Pons (tissue), 1 donor: ENCODE results near the gene FSTL3.
A peak's percentile ranks its signal among the peaks of the same experiment; 100 is the strongest.
"Not testable (repeated sequence)": the region's sequence is repeated elsewhere in the genome, so short reads cannot be mapped to it uniquely, and the experiment has no call there.

Experiments used
- DNase-seq: peaks from one replicate; pipeline ENCODE4 v3.0.0-alpha.2; 2016; ENCODE audit warnings: low spot score

Gene FSTL3

DNA sequence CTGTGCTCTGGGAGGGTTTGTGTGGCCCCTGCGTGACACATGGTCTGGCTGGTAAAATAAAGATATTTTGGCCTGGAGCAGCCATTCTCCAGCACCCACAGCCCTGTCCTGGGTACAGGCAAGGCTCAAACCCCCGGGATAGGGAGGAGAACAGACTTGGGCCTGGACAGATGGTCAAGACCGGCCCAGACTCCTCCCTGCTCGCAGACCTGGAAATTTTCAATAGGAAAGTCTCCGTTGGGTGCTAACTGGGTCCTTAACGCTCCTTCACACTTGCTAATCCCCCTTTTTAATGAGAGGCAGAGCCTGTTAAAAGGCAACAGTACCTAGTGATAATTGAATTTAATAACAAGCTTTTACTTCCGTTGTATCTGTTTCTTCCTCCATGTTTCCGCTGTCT lies 35.1 kb downstream of the FSTL3 start:
- no peak for DNase-seq

- DNase-seq: no peak
Observed at GRCh38 chr19:715347-715746, 39.2 kb downstream of the FSTL3 start.

- DNase-seq: no peak
Observed at GRCh38 chr19:718251-718951, 42.2 kb downstream of the FSTL3 start.

- no peak for DNase-seq
Observed at GRCh38 chr19:718991-719512, 42.9 kb downstream of the FSTL3 start.

GRCh38 chr19:719636-720344 lies 43.6 kb downstream of the FSTL3 start:
- DNase-seq: no peak

DNA sequence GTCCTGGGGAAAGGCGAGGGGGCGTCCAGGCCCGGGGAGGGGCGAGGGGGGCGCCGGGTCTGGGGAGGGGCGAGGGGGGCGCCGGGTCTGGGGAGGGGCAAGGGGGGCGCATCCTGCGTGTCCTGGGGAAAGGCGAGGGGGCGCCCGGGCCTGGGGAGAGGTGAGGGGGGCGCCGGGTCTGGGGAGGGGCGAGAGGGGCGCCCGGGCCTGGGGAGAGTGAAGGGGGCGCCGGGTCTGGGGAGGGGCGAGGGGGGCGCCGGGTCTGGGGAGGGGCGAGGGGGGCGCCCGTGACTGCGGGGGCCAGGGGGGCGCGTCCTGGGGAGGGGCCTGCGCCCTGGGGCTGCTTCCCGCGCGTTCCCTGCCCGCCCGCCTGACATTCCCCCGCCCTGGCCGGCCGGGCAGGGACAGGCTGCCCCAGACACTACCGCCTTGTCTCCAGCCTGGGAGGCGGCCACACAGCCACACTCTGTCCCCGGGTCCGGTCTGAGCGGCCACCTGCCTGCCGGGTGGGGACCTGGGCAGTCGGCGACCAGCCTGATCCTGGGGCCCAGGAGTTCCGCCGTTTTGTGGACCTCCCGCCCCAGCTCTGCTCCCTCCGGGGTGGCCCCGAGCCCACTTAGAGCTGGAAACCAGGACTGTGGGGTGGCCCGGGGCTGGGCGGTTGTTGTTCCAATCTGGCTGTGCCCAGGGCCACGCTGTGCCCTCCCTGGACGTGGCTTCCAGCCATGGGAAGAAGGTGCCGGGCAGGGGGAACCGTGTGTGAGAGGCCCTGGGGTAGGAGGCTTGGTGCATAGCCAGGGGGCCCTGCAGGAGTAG lies 44.4 kb downstream of the FSTL3 start:
- peak; percentile 74 for DNase-seq

DNA sequence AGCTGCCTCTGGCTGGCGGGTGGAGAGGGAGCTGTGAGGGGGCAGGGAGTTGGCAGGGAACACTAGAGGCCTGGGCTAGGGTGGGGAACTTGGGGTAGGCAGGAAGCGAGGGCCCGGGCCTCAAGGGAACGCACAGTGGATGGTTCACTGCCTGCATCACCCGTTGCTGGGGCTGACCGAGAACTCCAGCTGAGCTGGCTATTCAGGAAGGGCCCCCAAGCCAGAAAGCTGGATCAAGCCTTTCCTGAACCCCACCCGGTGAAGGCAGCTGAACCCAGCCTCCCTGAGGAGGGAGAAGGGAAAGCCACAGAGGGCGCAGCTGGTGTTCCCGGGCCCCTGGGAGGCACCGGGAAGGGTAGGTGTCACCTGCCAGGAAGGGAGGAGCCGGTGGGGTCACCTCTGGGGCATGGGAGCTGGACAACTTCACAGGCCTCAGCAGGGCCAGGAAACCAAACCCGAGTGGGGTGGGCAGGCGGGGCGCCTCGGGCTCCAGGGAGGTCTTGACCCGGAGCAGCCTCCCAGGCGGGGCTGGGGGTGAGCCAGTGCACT lies 46.4 kb downstream of the FSTL3 start:
- DNase-seq: no peak

DNA sequence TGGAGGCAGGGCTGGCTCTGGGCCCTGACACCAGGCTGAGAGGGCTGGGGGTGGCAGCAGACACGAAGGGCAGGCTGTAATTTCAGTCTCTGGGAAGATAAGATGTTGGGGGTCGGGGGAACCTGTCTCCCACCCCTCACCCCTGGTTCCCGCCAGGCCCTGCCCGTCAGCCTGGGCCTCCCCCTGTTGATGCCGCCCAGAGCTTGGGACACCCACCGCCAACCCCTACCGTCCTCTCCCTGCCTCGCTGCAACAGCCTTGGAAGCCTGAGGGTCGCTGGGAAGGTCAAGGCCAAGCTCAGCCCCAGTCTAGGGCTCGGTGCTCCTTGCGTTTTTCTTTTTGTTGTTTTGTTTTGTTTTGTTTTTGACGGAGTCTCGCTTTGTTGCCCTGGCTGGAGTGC lies 47.1 kb downstream of the FSTL3 start:
- DNase-seq: no peak

DNA sequence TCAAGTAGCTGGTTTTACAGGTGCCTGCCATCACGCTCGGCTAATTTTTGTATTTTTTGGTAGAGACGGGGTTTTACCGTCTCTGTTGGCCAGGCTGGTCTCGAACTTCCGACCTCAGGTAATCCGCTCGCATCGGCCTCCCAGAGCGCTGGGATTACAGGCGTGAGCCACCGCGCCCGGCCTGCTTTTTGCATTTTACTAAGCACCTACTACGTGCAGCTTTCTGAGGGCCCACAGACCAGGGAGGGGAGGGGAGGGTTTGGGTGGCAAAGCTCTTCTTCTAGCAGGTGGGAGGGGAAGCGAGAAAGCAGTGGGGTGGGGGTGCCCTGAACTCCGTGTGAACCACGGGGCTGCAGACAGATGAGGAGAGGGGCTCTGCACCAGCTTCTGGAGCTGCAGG lies 47.5 kb downstream of the FSTL3 start:
- DNase-seq: no peak

DNA sequence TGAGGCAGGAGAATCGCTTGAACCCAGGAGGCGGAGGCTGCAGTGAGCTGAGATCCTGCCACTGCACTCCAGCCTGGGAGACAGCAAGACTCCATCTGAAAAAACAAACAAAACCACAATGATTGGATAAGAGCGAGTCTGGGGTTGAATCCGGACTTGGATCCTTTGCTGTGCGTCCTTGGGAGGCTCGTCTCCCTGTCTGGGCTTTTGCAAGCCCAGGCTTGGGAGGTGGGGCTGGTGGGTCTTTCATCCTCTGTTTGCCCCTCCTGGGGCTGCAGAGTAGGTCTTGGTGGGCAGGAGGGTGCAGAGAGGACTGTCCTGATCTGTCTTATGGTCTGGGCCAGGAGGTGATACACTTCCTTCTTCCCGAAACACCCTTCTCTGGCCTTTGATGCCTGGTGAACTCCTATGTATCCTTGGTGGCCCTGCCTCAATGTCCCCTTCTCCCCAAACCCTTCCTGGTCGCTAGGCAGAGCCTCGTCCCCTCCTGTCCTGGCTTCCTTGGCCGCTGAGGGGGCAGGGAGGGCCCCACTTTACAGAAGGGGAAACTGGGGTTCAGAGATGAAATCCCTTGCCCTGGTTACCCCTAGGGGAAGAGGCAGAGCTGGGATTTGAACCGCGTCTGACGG lies 49.4 kb downstream of the FSTL3 start:
- no peak for DNase-seq

- DNase-seq: no peak
Observed at GRCh38 chr19:726993-727956, 51.1 kb downstream of the FSTL3 start.

DNA sequence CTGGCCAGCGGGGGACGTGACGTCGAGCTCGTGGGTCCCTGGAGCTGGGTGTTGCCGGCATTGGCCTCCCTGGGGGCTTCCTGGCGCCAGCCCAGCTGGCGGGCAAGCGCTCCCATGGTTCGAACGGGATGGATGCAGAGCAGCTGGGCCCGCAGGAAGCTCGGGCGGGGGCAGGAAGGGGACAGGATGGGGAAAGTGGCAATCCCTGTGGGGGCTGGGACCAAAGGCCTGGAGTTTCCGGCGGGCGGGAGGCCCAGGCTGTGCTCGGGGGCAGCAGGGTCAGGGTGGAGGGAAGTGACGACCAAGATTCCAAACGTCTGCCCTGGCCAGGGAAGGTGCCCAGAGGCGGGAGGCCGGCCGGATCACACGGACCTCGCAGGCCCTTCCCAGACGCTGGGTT lies 51.8 kb downstream of the FSTL3 start:
- no peak for DNase-seq

- DNase-seq: not testable (repeated sequence)
Observed at GRCh38 chr19:729564-729963, 53.4 kb downstream of the FSTL3 start.

DNA sequence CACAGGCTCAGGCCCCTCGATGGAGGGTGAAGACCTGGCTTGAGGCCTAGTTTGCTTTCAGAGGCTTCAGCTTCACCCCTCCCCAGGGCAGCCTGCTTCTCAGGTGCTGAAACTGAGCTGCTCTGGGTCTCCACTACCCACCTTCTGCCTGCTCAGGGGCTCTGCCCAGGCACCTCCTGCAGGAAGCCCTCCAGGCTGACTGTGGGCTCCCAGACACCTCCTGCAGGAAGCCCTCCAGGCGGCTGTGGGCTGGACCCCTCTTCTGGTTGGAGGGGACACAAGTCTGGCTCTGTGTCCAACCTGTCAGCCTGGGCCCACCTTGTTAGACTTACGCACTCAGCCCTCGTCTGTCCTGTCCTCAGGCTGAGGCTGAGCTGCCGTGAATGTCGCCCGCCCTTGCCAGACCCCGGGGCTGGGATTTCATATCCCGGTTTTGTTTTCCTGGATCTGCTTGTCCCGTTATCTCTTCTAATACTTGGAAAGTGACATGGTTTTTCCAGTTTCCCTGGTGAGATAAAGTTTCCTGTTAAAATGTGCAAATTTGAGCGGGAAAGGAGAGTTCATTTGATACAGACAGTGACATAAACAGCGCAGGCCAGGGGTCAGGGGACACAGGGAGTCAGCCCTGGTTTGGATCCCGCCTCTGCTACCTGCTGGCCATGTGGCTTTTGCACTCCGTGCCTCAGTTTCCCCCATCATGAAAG lies 53.9 kb downstream of the FSTL3 start:
- no peak for DNase-seq

DNA sequence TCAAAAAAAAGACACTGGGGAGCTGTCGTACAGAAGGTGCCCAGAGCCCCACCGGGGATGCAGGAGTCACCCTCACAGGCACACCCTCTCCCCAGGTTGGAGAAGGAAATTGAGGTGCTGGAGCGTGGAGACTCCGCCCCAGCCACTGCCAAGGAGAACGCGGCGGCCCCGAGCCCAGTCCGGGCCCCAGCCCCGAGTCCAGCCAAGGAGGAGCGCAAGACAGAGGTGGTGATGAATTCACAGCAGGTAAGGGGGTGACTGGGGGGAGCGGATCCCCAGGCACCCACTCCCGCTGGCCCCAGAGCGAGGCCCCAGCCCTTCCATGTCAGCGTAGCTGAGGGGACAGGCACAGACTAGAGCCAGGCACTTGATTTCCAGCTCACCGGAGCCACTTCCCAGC lies 54.8 kb downstream of the FSTL3 start:
- DNase-seq: no peak

GRCh38 chr19:732148-733069 lies 56.2 kb downstream of the FSTL3 start:
- DNase-seq: no peak
